Activated CD4-positive, CD25-positive, alpha-beta regulatory T cell treated with anti-CD3 and anti-CD28 coated beads, Interleukin-2, amount 50 U/mL, for 24 hours (primary cell): Measurements from ENCODE around the gene SIRT7.

Source experiments
- ATAC-seq, 2 donors: fragments of 150-1000 bp; cut with Tn5 transposase; one replicate each; pipeline ENCODE4 v1.10.0; 2021; ENCODE audit warnings: mild to moderate bottlenecking in 1 of 2, moderate library complexity in 1 of 2

Gene SIRT7

DNA sequence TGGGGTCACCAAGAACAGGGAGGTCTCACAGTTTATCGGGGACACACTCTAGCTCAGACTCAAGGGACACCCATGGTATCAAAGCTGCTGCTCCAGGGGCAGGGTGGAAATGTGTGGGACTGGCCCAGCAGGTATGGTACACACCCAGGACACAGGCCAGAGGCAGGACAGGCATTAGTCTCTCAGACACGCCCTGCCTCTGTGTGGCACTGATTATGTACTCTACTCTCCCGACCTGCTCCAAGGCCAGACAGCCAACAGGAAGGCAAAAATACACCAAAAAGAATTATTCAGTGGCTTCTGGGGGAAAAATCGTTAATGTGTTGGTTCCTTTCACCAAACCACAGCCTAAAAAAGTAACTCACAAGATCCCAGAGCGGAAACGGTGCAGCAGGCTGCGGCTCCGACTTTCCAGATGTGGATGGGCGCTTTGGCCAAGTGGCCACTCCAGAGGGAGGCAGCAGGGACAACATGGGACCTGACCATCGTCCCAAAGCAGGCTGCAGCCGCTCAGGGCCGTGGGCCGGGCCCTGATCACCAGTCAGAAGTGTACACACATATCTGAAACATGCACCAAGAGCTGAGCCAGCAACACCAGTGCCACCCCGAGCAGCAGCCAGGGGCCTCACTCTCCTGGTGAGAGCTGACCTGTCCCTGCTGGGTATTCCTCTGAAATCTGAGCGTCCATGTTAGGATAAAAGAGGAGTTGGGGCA, 1.0 kb upstream of the SIRT7 start:
- ATAC-seq, result no peak

GRCh38 chr17:81918333-81918669, 325 bp upstream of the SIRT7 start:
- ATAC-seq, result peak; percentile 11 to 12

DNA sequence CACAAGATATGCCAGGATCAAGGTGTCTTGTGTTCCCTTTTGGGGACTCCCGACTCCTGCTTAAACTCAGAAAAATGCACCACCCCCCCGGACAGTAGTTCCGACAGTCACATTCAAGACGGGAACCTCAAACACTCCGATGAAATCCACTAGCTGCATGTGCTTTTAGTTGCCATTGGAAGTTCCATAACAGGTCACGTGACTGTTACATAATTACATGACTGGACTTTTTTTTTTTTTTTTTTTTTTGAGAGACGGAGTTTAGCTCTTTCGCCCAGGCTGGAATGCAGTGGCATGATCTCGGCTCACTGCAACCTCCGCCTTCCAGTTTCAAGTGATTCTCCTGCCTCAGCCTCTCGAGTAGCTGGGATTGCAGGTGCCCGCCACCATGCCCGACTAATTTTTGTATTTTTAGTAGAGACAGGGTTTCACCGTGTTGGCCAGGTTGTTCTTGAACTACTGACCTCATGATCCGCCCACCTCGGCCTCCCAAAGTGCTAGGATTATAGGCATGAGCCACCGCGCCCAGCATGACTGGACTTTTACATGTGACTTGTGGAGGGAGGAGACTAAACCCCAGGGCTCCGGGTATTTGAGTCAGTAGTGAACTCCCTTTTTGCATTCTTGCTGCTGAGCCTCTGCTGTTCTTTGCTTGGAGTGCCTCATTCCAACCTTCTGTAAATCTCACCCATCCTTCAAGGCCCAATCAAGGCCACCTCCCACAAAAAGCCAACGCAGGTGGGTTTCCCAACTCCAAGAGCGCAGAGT, 1.6 kb downstream of the SIRT7 start:
- no peak for ATAC-seq

DNA sequence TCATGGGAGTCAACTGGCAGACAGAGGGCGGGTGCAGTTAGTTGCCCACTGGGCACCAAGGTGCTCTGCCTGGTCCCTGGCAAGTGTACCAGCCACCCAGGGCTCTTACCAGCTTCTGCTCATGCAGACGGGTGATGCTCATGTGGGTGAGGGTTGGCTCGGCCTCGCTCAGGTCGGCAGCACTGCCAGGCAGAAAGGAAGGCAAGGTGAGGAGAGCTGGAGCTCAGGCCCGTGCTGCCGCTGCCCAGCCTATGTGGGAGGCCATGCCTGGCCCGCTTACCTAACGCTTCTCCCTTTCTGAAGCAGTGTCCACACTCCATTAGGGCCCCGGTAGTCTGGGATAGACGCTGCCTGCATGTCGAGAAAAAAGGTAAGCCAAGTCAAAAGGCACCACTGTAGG, 2.6 kb downstream of the SIRT7 start:
- no peak for ATAC-seq

- ATAC-seq, result no peak
Observed at GRCh38 chr17:81914103-81914850, 3.7 kb downstream of the SIRT7 start.

GRCh38 chr17:81913394-81914102, 4.4 kb downstream of the SIRT7 start:
- no peak for ATAC-seq

GRCh38 chr17:81912441-81913309, 5.3 kb downstream of the SIRT7 start:
- ATAC-seq, result no peak

- no peak for ATAC-seq
Observed at GRCh38 chr17:81911969-81912368, 6.0 kb downstream of the SIRT7 start.

DNA sequence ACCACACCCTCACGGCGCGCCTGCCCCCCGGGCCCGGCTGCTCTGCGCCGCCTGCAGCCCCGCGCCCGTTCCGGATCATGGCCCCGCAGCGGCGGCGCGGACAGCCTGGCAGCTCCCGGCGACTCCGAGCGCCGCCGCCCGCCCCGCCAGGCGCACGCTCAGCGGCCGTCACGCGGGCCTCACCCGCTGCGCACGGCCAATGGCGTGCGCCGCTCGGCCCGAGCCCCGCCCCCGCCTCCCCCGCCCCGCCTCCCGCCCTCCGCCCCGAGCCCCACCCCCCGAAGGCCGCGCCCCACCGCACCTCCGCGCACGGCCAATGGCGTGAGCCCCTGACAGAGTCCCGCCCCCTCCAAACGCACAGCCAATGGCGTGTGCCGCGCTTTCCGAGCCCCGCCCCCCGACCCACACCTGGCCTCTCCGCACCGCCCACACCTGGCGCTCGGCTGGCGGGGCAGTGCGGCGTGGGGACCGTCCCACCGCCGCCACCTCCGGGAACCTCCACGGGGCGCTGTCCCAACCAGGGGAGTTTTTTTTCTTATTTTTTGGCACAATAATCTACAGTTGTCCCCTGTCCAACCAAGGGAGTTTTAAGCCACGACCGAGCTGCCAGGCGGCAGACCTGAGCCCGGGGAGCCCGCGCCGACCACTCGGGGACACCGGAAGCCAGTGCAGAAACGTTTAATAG, 6.6 kb downstream of the SIRT7 start, which contains the start of gene PCYT2:
Gene PCYT2, minus strand, starts transcription at position 123 of the 685 bp plus-strand sequence. Its CDS starts 44 bp downstream, at position 79.
- ATAC-seq, result peak; percentile 92 to 93

GRCh38 chr17:81910840-81911276, 7.1 kb downstream of the SIRT7 start:
- peak; percentile 15 to 41 for ATAC-seq

DNA sequence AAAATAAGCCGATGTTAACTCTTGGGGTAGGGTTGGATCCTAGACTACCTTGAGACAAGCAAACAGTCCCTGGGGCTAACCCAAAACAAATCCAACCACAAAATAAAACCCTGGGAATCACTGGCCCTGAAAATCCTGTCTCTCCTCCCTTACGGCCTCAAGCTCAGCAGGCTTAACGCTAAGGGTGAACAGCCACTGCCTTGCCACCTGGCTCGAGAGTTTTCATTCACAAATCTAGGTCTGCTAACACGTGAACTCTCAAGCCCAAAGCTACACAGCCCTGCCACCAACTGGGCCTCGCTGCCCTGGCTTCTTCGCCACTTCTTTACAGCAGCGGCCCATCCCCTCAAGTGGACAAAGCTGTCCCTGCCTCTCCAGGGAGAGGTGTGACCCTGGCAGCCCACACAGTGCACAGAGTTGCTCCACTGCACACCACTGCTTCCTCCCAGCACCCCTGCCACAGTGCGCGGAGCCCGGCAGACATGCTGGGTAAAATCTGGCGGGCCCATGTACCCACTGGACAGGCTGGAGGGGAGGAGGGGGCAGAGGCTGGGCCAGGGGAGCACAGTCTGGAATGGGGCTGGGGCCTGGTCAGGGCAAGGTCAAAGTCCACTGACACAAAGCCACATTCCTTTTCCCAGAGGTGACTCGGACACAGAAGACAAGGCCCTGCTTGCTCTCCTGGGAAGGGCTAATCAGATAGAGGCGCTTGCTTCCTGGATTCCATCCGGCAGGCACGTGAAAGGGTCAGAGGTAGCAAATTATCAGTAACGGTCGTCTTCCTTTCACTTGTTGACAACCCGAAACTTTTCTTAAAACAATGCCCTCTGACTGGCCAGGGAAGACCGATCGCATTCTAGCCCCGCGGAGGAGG, 7.8 kb downstream of the SIRT7 start:
- no peak for ATAC-seq

DNA sequence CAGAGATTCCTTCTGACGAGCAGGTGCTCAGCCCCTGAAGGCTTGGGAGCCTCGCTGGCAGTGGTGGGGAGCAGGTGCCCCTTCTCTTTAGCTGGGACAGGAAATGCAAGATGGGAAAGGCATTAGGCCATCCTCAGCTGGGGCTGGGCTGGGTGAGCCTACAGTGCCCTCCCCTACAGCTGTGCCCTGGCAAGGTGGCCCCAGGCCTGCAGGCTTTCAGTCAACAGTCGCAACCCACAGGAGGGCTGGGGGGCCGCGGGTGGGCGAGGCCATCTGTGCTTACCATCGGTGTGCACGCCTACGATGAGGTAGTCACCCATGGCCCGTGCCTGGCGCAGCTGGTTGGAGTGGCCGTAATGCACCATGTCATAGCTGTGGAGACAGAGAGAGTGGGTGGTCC, 8.7 kb downstream of the SIRT7 start:
- no peak for ATAC-seq

- no peak for ATAC-seq
Observed at GRCh38 chr17:81908793-81909192, 9.2 kb downstream of the SIRT7 start.

- no peak for ATAC-seq
Observed at GRCh38 chr17:81907219-81908145, 10.5 kb downstream of the SIRT7 start.

DNA sequence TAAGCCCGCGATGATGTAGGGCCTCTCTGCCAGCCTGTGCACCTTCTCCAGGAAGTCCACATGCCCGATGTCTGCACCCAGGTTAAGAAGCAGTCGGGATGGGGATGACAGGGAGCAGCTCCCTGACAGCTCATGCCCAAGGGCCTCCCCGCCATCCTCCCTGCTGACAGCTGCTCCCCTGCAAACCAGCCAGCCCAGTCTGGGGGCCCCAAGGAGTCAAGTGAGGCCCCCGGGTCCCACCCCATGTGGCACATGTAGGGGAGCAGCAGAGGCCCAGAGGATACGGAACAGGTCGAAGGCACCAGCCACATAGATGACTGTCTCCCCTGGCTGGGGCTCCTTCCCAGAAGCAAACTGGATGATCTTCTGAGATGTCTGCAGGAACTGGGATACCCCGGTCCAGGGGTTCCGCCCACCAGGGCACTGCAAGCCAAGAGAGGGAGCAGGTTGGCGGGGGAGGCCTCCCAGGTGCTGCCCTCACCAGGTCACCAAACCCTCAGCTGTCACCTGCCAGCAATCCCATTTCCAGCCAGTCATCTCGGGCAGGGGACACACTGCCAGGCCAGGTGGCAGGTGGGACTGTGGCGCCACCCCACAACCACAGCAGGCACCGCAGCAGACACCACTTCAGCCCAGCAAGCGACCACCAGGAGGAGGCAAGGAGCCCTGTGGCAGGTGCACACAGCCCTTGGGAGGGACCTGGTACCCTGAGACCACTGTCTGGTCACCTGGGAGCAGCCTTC, 11.3 kb downstream of the SIRT7 start:
- no peak for ATAC-seq

DNA sequence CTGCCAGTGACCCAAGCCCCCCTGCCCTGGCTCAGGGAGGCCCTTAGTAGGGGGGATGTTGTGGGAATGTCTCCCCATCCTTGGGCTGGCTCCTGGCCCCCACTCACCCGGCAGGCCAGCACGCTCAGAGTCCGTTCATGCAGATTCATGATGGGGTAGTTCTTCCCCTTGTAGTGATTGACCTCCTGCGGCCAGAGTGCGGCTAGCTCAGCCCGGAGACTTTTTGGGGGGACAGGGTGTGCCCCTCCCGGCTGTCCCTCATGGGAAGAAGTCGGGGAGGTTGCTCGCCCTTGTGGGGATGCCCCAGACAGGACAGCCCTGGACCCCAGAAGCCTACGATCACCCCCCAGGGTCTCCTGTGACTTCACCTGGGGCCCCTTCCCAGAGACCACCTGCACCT, 12.0 kb downstream of the SIRT7 start:
- ATAC-seq, result no peak

GRCh38 chr17:81905424-81905875, 12.5 kb downstream of the SIRT7 start:
- no peak for ATAC-seq
